ENCODE data around the gene WDR62. TPM values are rescaled to one million over a fixed set of nuclear protein-coding genes. Genes with fewer than 3 reads are reported as not detected.

The WDR62 gene
- total RNA-seq, 4 donors from 2014 or later, result 0.42 to 2.1 (median 1.4) TPM

- TF ChIP-seq CTCF (IDR thresholded peaks at IDR 0.05), result no peak
- TF ChIP-seq EP300 (IDR thresholded peaks at IDR 0.05), result no peak
- TF ChIP-seq POLR2A (IDR thresholded peaks at IDR 0.05), result no peak
- Histone ChIP-seq H3K27ac (no peak overlapping the region), H3K4me3 (no peak overlapping the region), H3K4me1 (peaks cover 0 to 10% (median 0%) of the 10 kb centered on the region in 4 donors), H3K9me3 (no peaks in the 10 kb centered on the region), H3K36me3 (peaks cover 0 to 7% (median 0%) of the 10 kb centered on the region in 3 donors), H3K27me3 (no peaks in the 10 kb centered on the region)
- DNase-seq (ENCODE audit: low spot score in 2 of 2), result no peak
- whole genome bisulfite sequencing, 2 donors, result 89% methylated on average over 8 of the region's 8 CpGs
Observed at GRCh38 chr19:36072081-36072480, 17.4 kb downstream of the WDR62 start.

DNA sequence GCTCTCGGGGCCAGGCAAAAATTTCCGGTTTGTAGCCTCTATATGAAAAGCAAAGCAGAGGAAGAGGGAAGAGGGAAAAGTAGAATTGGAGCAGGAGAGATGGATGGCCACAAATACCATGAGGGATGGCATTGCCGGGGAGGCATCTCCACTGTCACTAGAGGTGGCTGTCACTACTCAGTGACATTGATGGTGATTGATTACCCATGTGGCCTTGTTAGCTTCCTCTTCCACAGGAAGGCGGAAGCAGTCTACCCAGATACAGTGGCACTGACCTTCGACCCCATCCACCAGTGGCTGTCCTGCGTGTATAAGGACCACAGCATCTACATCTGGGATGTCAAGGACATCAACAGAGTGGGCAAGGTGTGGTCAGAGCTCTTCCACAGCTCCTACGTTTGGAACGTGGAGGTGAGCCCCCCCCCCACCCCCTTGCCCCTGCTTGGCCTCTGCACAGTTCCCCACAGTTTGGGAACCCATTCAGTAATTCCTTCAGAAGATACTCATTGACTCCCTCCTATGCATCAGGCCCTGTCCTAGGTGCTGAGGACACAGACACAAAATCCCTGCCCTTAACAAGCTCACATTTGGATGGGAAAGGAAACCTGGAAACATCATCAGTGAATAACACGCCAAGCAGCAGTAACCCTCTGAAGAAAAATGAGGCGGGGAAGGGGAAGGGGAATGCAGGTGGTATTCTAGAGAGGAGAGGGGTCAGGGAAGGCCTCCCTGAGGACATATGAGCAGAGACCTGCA, 18.6 kb downstream of the WDR62 start:
- no peak overlapping the region for H3K27ac ChIP-seq
- WGBS, 2 donors, result 83 to 92% methylated on average over 10 of the region's 10 CpGs
- no peaks in the 10 kb centered on the region for H3K36me3 ChIP-seq
- peaks cover 0 to 10% (median 0%) of the 10 kb centered on the region in 4 donors for H3K4me1 ChIP-seq
- no peaks in the 10 kb centered on the region for H3K9me3 ChIP-seq
- TF ChIP-seq POLR2A (IDR thresholded peaks at IDR 0.05), result no peak
- no peak for TF ChIP-seq EP300 (IDR thresholded peaks at IDR 0.05)
- TF ChIP-seq CTCF (IDR thresholded peaks at IDR 0.05), result no peak
- no peak overlapping the region for H3K4me3 ChIP-seq
- DNase-seq (ENCODE audit: low spot score in 2 of 2), result no peak
- H3K27me3 ChIP-seq, result no peaks in the 10 kb centered on the region

GRCh38 chr19:36079389-36079945, 24.8 kb downstream of the WDR62 start:
- no peaks in the 10 kb centered on the region for H3K9me3 ChIP-seq
- no peaks in the 10 kb centered on the region for H3K36me3 ChIP-seq
- H3K4me3 ChIP-seq, result no peak overlapping the region
- WGBS, 2 donors, result 86 to 98% methylated on average over 3 of the region's 3 CpGs
- peaks cover 0 to 11% (median 0%) of the 10 kb centered on the region in 4 donors for H3K4me1 ChIP-seq
- no peaks in the 10 kb centered on the region for H3K27me3 ChIP-seq
- no peak for DNase-seq (ENCODE audit: low spot score in 2 of 2)
- H3K27ac ChIP-seq, result no peak overlapping the region
- TF ChIP-seq CTCF (IDR thresholded peaks at IDR 0.05), result no peak
- TF ChIP-seq EP300 (IDR thresholded peaks at IDR 0.05), result no peak
- TF ChIP-seq POLR2A (IDR thresholded peaks at IDR 0.05), result no peak

DNA sequence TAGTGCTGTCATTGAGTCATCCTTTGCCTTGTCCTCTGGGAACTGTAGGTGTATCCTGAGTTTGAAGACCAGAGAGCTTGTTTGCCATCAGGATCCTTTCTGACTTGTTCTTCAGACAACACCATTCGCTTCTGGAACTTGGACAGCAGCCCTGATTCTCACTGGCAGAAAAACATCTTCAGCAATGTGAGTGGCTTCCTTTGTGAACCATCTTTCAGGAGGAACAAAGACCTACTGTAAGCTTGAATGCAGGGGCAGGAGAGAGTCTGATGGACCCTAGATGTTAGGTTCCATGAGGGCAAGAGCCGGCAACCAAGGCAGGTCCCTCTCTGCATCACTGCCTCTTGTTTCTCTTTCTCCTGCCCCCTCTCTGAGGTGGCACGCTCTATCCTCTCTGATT, 26.7 kb downstream of the WDR62 start:
- no peak overlapping the region for H3K27ac ChIP-seq
- H3K36me3 ChIP-seq, result no peaks in the 10 kb centered on the region
- peaks cover 0 to 11% (median 0%) of the 10 kb centered on the region in 4 donors for H3K4me1 ChIP-seq
- 56 to 64% methylated on average over 3 of the region's 3 CpGs for whole genome bisulfite sequencing, 2 donors
- H3K9me3 ChIP-seq, result no peaks in the 10 kb centered on the region
- no peak overlapping the region for H3K4me3 ChIP-seq
- peak in 1 of 2 donors; percentile 16 for DNase-seq (ENCODE audit: low spot score in 2 of 2)
- TF ChIP-seq CTCF (IDR thresholded peaks at IDR 0.05), result no peak
- no peak for TF ChIP-seq POLR2A (IDR thresholded peaks at IDR 0.05)
- no peak for TF ChIP-seq EP300 (IDR thresholded peaks at IDR 0.05)
- no peaks in the 10 kb centered on the region for H3K27me3 ChIP-seq

GRCh38 chr19:36081894-36082293, 27.2 kb downstream of the WDR62 start:
- H3K4me3 ChIP-seq, result no peak overlapping the region
- H3K27me3 ChIP-seq, result no peaks in the 10 kb centered on the region
- 81 to 82% methylated on average over 7 of the region's 7 CpGs for WGBS, 2 donors
- peaks cover 0 to 11% (median 0%) of the 10 kb centered on the region in 4 donors for H3K4me1 ChIP-seq
- H3K27ac ChIP-seq, result no peak overlapping the region
- DNase-seq (ENCODE audit: low spot score in 2 of 2), result no peak
- H3K36me3 ChIP-seq, result no peaks in the 10 kb centered on the region
- no peaks in the 10 kb centered on the region for H3K9me3 ChIP-seq
- TF ChIP-seq POLR2A (IDR thresholded peaks at IDR 0.05), result no peak
- TF ChIP-seq CTCF (IDR thresholded peaks at IDR 0.05), result no peak
- no peak for TF ChIP-seq EP300 (IDR thresholded peaks at IDR 0.05)

All from tibial nerve (tissue), 4 donors.